ENCODE results near the gene COG2.

GRCh38 chr1:230621324-230622030 is 20.8 kb upstream of the COG2 start:
- no peak for TF ChIP-seq POLR2AphosphoS5 (IDR thresholded peaks at IDR 0.05; ENCODE audit: low read depth, low read length)
- TF ChIP-seq POLR2A (IDR thresholded peaks at IDR 0.05; ENCODE audit: low read depth, low read length) = no peak
- no peak for TF ChIP-seq PAX5 (IDR thresholded peaks at IDR 0.05; ENCODE audit: insufficient read depth, low read length, severe bottlenecking)

Data from GM12891 (cell line).